HEK293 (cell line): ENCODE measurements around the gene HNF1B.

Experiments
- OVOL3 ChIP-seq: fragments of 450-650 bp; formaldehyde crosslinking; IDR thresholded peaks from 2 replicates; pipeline ENCODE4 v1.5.1; 2016; ENCODE audit warnings: missing biosample characterization, missing genetic modification characterization
- SETDB1 ChIP-seq: IDR thresholded peaks from one replicate; pipeline ENCODE4 v1.6.1; 2017; ENCODE audit warnings: mild to moderate bottlenecking, low read length, moderate library complexity, mixed read lengths; ENCODE audit not compliant: insufficient read length
- ZNF747 ChIP-seq: fragments of 450-650 bp; formaldehyde crosslinking; IDR thresholded peaks from 2 replicates; pipeline ENCODE4 v1.5.1; 2016; ENCODE audit warnings: missing biosample characterization, missing genetic modification characterization
- TF ChIP-seq, protein P1 (sequence below): fragments of 450-650 bp; formaldehyde crosslinking; IDR thresholded peaks from 2 replicates; pipeline ENCODE4 v1.5.1; 2016; ENCODE audit warnings: missing biosample characterization, missing genetic modification characterization
- TF ChIP-seq, protein P2 (sequence below): fragments of 450-650 bp; formaldehyde crosslinking; IDR thresholded peaks from 2 replicates; pipeline ENCODE4 v1.5.1; 2016; ENCODE audit warnings: missing biosample characterization, missing genetic modification characterization
- TF ChIP-seq, protein P3 (sequence below): sonication (generic); formaldehyde crosslinking; IDR thresholded peaks from 2 replicates; pipeline ENCODE4 v1.8.1; 2022; ENCODE audit warnings: mild to moderate bottlenecking, moderate library complexity, missing genetic modification reagents

DNA sequence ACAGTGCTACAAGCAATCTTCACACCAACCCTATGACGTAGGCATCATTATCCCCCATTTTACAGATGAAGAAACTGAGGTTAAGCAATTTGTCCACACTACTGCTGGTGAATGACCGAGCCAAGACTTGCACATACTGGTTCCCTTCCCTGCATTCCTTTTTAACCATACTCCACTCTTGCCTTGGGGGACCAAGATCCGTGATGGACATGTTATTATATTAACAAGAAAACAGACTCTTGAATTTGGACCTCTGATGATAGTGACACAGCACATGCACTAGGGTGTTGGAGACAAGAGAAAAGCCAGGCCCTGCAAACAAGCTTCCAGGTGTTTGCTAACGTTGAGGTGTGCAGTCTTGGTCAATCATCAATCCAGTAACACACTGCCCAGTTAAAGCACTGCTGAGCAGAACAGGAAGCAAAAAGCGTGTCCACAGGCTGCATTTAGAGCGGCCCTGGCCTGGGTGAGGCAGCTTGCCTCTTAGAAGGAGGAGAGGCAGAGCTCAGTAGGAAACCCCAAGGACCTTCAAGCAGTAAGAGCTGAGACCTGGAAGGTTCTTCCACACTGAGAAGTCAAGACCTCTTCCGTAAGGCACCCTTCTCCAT, 36.7 kb downstream of the HNF1B start:
- TF ChIP-seq, protein P1, sequence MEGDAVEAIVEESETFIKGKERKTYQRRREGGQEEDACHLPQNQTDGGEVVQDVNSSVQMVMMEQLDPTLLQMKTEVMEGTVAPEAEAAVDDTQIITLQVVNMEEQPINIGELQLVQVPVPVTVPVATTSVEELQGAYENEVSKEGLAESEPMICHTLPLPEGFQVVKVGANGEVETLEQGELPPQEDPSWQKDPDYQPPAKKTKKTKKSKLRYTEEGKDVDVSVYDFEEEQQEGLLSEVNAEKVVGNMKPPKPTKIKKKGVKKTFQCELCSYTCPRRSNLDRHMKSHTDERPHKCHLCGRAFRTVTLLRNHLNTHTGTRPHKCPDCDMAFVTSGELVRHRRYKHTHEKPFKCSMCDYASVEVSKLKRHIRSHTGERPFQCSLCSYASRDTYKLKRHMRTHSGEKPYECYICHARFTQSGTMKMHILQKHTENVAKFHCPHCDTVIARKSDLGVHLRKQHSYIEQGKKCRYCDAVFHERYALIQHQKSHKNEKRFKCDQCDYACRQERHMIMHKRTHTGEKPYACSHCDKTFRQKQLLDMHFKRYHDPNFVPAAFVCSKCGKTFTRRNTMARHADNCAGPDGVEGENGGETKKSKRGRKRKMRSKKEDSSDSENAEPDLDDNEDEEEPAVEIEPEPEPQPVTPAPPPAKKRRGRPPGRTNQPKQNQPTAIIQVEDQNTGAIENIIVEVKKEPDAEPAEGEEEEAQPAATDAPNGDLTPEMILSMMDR, result no peak
- no peak for TF ChIP-seq ZNF747 (tag by site-specific recombination)
- TF ChIP-seq, protein P2, sequence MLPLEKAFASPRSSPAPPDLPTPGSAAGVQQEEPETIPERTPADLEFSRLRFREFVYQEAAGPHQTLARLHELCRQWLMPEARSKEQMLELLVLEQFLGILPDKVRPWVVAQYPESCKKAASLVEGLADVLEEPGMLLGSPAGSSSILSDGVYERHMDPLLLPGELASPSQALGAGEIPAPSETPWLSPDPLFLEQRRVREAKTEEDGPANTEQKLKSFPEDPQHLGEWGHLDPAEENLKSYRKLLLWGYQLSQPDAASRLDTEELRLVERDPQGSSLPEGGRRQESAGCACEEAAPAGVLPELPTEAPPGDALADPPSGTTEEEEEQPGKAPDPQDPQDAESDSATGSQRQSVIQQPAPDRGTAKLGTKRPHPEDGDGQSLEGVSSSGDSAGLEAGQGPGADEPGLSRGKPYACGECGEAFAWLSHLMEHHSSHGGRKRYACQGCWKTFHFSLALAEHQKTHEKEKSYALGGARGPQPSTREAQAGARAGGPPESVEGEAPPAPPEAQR (tag by site-specific recombination), result no peak
- no peak for TF ChIP-seq OVOL3 (tag by site-specific recombination)
- TF ChIP-seq, protein P3, sequence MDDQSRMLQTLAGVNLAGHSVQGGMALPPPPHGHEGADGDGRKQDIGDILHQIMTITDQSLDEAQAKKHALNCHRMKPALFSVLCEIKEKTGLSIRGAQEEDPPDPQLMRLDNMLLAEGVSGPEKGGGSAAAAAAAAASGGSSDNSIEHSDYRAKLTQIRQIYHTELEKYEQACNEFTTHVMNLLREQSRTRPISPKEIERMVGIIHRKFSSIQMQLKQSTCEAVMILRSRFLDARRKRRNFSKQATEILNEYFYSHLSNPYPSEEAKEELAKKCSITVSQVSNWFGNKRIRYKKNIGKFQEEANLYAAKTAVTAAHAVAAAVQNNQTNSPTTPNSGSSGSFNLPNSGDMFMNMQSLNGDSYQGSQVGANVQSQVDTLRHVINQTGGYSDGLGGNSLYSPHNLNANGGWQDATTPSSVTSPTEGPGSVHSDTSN (CRISPR knock-in tag), result no peak
- TF ChIP-seq SETDB1, result no peak
